Measurements from ENCODE around the gene MYO7B. TPM values are rescaled to one million over a fixed set of nuclear protein-coding genes. Genes with fewer than 3 reads are reported as not detected.

The MYO7B gene
- total RNA-seq, 4 donors from 2014 or later, result 0.21 to 0.48 (median 0.28) TPM

GRCh38 chr2:127545189-127545588 lies 9.7 kb downstream of the MYO7B start:
- no peak for DNase-seq
- Histone ChIP-seq H3K4me1 (no peaks in the 10 kb centered on the region), H3K27ac (no peak overlapping the region), H3K9me3 (no peaks in the 10 kb centered on the region), H3K36me3 (no peaks in the 10 kb centered on the region), H3K4me3 (no peak overlapping the region), H3K27me3 (no peaks in the 10 kb centered on the region)
- intact Hi-C loops (cut with DNase I; ENCODE audit: low total_unique reads), result no loop called here
- TF ChIP-seq POLR2A (IDR thresholded peaks at IDR 0.05) (no peak), CTCF (IDR thresholded peaks at IDR 0.05) (no peak)

- no peak for DNase-seq
- intact Hi-C loops (cut with DNase I; ENCODE audit: low total_unique reads), result no loop called here
- no peaks in the 10 kb centered on the region for H3K36me3 ChIP-seq
- H3K9me3 ChIP-seq, result no peaks in the 10 kb centered on the region
- H3K4me1 ChIP-seq, result no peaks in the 10 kb centered on the region
- H3K27me3 ChIP-seq, result no peaks in the 10 kb centered on the region
- no peak overlapping the region for H3K27ac ChIP-seq
- TF ChIP-seq CTCF (IDR thresholded peaks at IDR 0.05), result no peak
- TF ChIP-seq POLR2A (IDR thresholded peaks at IDR 0.05), result no peak
- H3K4me3 ChIP-seq, result no peak overlapping the region
Measured at GRCh38 chr2:127545796-127546195, 10.3 kb downstream of the MYO7B start.

GRCh38 chr2:127546797-127547196 lies 11.3 kb downstream of the MYO7B start:
- H3K9me3 ChIP-seq, result no peaks in the 10 kb centered on the region
- no peak for DNase-seq
- no peak overlapping the region for H3K27ac ChIP-seq

GRCh38 chr2:127551221-127551930 lies 15.9 kb downstream of the MYO7B start:
- H3K4me3 ChIP-seq, result no peak overlapping the region
- no peaks in the 10 kb centered on the region for H3K27me3 ChIP-seq
- no peak overlapping the region for H3K27ac ChIP-seq
- TF ChIP-seq CTCF (IDR thresholded peaks at IDR 0.05), result no peak
- no peak for TF ChIP-seq POLR2A (IDR thresholded peaks at IDR 0.05)
- intact Hi-C loops (cut with DNase I; ENCODE audit: low total_unique reads), result no loop called here
- H3K36me3 ChIP-seq, result no peaks in the 10 kb centered on the region
- H3K4me1 ChIP-seq, result no peaks in the 10 kb centered on the region
- DNase-seq, result no peak
- H3K9me3 ChIP-seq, result no peaks in the 10 kb centered on the region

More at GRCh38 chr2:127546797-127547196, 11.3 kb downstream of the MYO7B start:
- Histone ChIP-seq H3K4me1 (no peaks in the 10 kb centered on the region), H3K4me3 (no peak overlapping the region), H3K27me3 (no peaks in the 10 kb centered on the region), H3K36me3 (no peaks in the 10 kb centered on the region)
- TF ChIP-seq POLR2A (IDR thresholded peaks at IDR 0.05), result no peak
- TF ChIP-seq CTCF (IDR thresholded peaks at IDR 0.05), result no peak
- intact Hi-C loops (cut with DNase I; ENCODE audit: low total_unique reads), result no loop called here

- Histone ChIP-seq H3K36me3 (no peaks in the 10 kb centered on the region), H3K27me3 (no peaks in the 10 kb centered on the region), H3K27ac (no peak overlapping the region), H3K4me1 (no peaks in the 10 kb centered on the region), H3K9me3 (no peaks in the 10 kb centered on the region), H3K4me3 (no peak overlapping the region)
- intact Hi-C loops (cut with DNase I; ENCODE audit: low total_unique reads), result no loop called here
- DNase-seq, result no peak
- no peak for TF ChIP-seq CTCF (IDR thresholded peaks at IDR 0.05)
Measured at GRCh38 chr2:127552336-127552735, 16.9 kb downstream of the MYO7B start.

All from uterus (tissue), 4 donors.